A673 (cell line): Measurements from ENCODE around the gene CREB3L4. TPM values are rescaled to one million over a fixed set of nuclear protein-coding genes. Genes with fewer than 3 reads are reported as not detected.

Experiments
- BruUV-seq: library from RNA; stranded (reverse); fragments of 400-500 nt; replicated peaks from 2 replicates; lab custom pipeline; 2021; lab: Mats Ljungman, UMichigan
- CTCF ChIA-PET: fragments of 300-600 bp; sonication (Branson Sonifier 250); formaldehyde crosslinking; loops from one replicate; lab custom pipeline; 2022; ENCODE audit warnings: antibody characterized with exemption; lab: Charles Lee
- POLR2A ChIA-PET: fragments of 300-600 bp; sonication (Branson Sonifier 250); formaldehyde crosslinking; loops from one replicate; lab custom pipeline; 2022; ENCODE audit warnings: antibody characterized with exemption; ENCODE audit not compliant: low non-redundant PET; lab: Charles Lee
- DNase-seq: peaks from one replicate; pipeline ENCODE4 v3.0.0-alpha.2; 2015; ENCODE audit warnings: low spot score
- H3K27ac ChIP-seq: fragments of 200-600 bp; sonication (generic); 2 replicates; pipeline ENCODE4 v1.5.1; 2016; ENCODE audit warnings: mixed run types, low read depth, mild to moderate bottlenecking, mixed read lengths, antibody characterized with exemption, low read length; ENCODE audit not compliant: poor library complexity, severe bottlenecking
- H3K27me3 ChIP-seq: fragments of 200-600 bp; sonication (generic); replicated peaks from 2 replicates; pipeline ENCODE4 v1.6.1; 2017; ENCODE audit warnings: mixed run types, low read depth, mild to moderate bottlenecking, mixed read lengths, antibody characterized with exemption, low read length; ENCODE audit not compliant: insufficient read depth, poor library complexity
- H3K36me3 ChIP-seq: fragments of 200-600 bp; sonication (generic); 2 replicates; pipeline ENCODE4 v1.6.1; 2016; ENCODE audit warnings: mixed run types, mild to moderate bottlenecking, mixed read lengths, antibody characterized with exemption, low read length; ENCODE audit not compliant: insufficient read depth, poor library complexity, severe bottlenecking
- H3K4me1 ChIP-seq: fragments of 200-600 bp; sonication (generic); 2 replicates; pipeline ENCODE4 v1.6.1; 2017; ENCODE audit warnings: mixed run types, mild to moderate bottlenecking, mixed read lengths, antibody characterized with exemption, low read length; ENCODE audit not compliant: insufficient read depth, poor library complexity, severe bottlenecking
- H3K4me3 ChIP-seq: fragments of 200-600 bp; sonication (generic); 2 replicates; pipeline ENCODE4 v1.5.1; 2016; ENCODE audit warnings: low read depth, mixed run types, mild to moderate bottlenecking, mixed read lengths, low read length; ENCODE audit not compliant: poor library complexity, severe bottlenecking
- H3K9me3 ChIP-seq: fragments of 200-600 bp; sonication (generic); 2 replicates; pipeline ENCODE4 v1.6.1; 2016; ENCODE audit warnings: mixed run types, low read depth, mild to moderate bottlenecking, mixed read lengths, antibody characterized with exemption, low read length; ENCODE audit not compliant: poor library complexity, severe bottlenecking
- CTCF ChIP-seq: fragments of 300-800, 200-600 bp; sonication (generic); conservative IDR thresholded peaks from 2 replicates; pipeline ENCODE4 v1.5.1; 2017; ENCODE audit warnings: low read depth, mild to moderate bottlenecking, antibody characterized with exemption, low read length, moderate library complexity, mixed read lengths
- EZH2 ChIP-seq: fragments of 200-600 bp; sonication (generic); IDR thresholded peaks from 2 replicates; pipeline ENCODE4 v1.6.1; 2017; ENCODE audit warnings: borderline replicate concordance, low read depth, mild to moderate bottlenecking, mixed read lengths, antibody characterized with exemption, low read length; ENCODE audit not compliant: poor library complexity, severe bottlenecking
- intact Hi-C: fragments of 100-400 bp; cut with micrococcal nuclease; formaldehyde crosslinking; loops from one replicate; pipeline ENCODE4 v1.10.0; 2022; ENCODE audit not compliant: unreplicated experiment
- total RNA-seq: library from RNA; stranded (reverse); gene quantifications from 2 replicates; pipeline ENCODE4 v1.2.3, GENCODE V29; 2021

Gene CREB3L4
- total RNA-seq, 1 experiment from 2014 or later, result 8.7 TPM

- BruUV-seq, result TSS peak; percentile 94
- H3K9me3 ChIP-seq, result no peaks in the 10 kb centered on the region
- no peaks in the 10 kb centered on the region for H3K27me3 ChIP-seq
- peaks cover 31% of the 10 kb centered on the region for H3K4me1 ChIP-seq
- H3K36me3 ChIP-seq, result no peaks in the 10 kb centered on the region
- TF ChIP-seq EZH2, result no peak
- no peak for TF ChIP-seq CTCF
- CTCF ChIA-PET, result interaction anchor here (0.5 to 0.9 kb wide), 2 partner anchors 102 to 108 kb away, joined by 3 to 4 read pairs; no protein-coding TSS in a partner anchor
- peak; percentile 100 for DNase-seq
- peak within 1 kb of the TSS; percentile 75 for H3K4me3 ChIP-seq
- intact Hi-C loops, result loop anchor here (5.0 kb wide), 1 partner anchor 101 kb away; no protein-coding TSS in a partner anchor
- peak within 1 kb of the TSS; percentile 77 for H3K27ac ChIP-seq
- POLR2A ChIA-PET, result interaction anchor here (0.6 to 0.7 kb wide), 2 partner anchors 21 to 45 kb away, joined by 4 to 6 read pairs; no protein-coding TSS in a partner anchor
Measured at GRCh38 chr1:153922972-153923925, 44.5 kb upstream of the CREB3L4 start, which contains the start of gene GATAD2B. TSS of gene GATAD2B (minus strand) at chr1:153922972. CDS start at chr1:153828347, 94,625 bp downstream.

- no peaks in the 10 kb centered on the region for H3K27me3 ChIP-seq
- CTCF ChIA-PET, result no interaction called here
- no peaks in the 10 kb centered on the region for H3K9me3 ChIP-seq
- intact Hi-C loops, result no loop called here
- no peaks in the 10 kb centered on the region for H3K36me3 ChIP-seq
- POLR2A ChIA-PET, result no interaction called here
- no TSS peak for BruUV-seq
- no peak for DNase-seq
- TF ChIP-seq EZH2 (no peak), CTCF (no peak)
- no peak overlapping the region for H3K27ac ChIP-seq
- H3K4me1 ChIP-seq, result peaks cover 24% of the 10 kb centered on the region
- no peak overlapping the region for H3K4me3 ChIP-seq
Measured at GRCh38 chr1:153926405-153926804, 41.3 kb upstream of the CREB3L4 start.

- ChIA-PET POLR2A (interaction anchor here (0.6 to 0.7 kb wide), 2 partner anchors 18 to 24 kb away, joined by 6 to 7 read pairs; partner anchors contain the start of gene DENND4B), CTCF (interaction anchor here (2.2 kb wide), 1 partner anchor 18 kb away, joined by 14 read pairs; the partner anchor contains the start of gene DENND4B)
- no peak for DNase-seq
- Histone ChIP-seq H3K4me1 (peaks cover 22% of the 10 kb centered on the region), H3K9me3 (no peaks in the 10 kb centered on the region), H3K36me3 (peaks cover 4% of the 10 kb centered on the region), H3K27me3 (no peaks in the 10 kb centered on the region), H3K27ac (no peak overlapping the region), H3K4me3 (no peak overlapping the region)
- BruUV-seq, result no TSS peak
- intact Hi-C loops, result no loop called here
- TF ChIP-seq EZH2, result no peak
- TF ChIP-seq CTCF, result no peak
Measured at GRCh38 chr1:153928245-153928644, 39.5 kb upstream of the CREB3L4 start.
